H1 (cell line): ENCODE results near the gene SPSB2. TPM values are rescaled to one million over a fixed set of nuclear protein-coding genes. Genes with fewer than 3 reads are reported as not detected.
A peak's percentile ranks its signal among the peaks of the same experiment; 100 is the strongest.

Experiments used
- CTCF ChIA-PET: fragments of 300-600 bp; sonication (Branson Sonifier 250); formaldehyde crosslinking; loops from one replicate; lab custom pipeline; 2021; ENCODE audit not compliant: partially characterized antibody; lab: Charles Lee
- POLR2A ChIA-PET: fragments of 300-600 bp; sonication (Branson Sonifier 250); formaldehyde crosslinking; loops from one replicate; lab custom pipeline; 2021; ENCODE audit warnings: inconsistent platforms; ENCODE audit not compliant: partially characterized antibody; lab: Charles Lee
- DNase-seq, 2 experiments: peaks; one replicate each; pipeline versions ENCODE4 v3.0.0 to v3.0.0-alpha.2; 2010 to 2022; ENCODE audit warnings: low spot score in 2 of 2, low read depth in 1 of 2, mixed read lengths in 1 of 2
- FAIRE-seq: peaks from 2 replicates; lab custom pipeline; 2011; peaks lifted over from hg19 to GRCh38; lab: Jason Lieb, UNC
- H2AFZ ChIP-seq: 2 replicates; pipeline ENCODE4 v1.8.1; 2012; ENCODE audit warnings: low read length, inconsistent platforms
- H2AK5ac ChIP-seq: 2 replicates; pipeline ENCODE4 v1.6.1; 2013; ENCODE audit warnings: low read depth, low read length
- H2BK120ac ChIP-seq: replicated peaks from 2 replicates; pipeline ENCODE3; 2013; ENCODE audit warnings: low read depth, low read length, inconsistent platforms
- H2BK12ac ChIP-seq: 2 replicates; pipeline ENCODE4 v1.6.1; 2013; ENCODE audit warnings: low read depth, low read length
- H2BK15ac ChIP-seq: 2 replicates; pipeline ENCODE4 v1.6.1; 2013; ENCODE audit warnings: low read length
- H2BK20ac ChIP-seq: 2 replicates; pipeline ENCODE4 v1.6.1; 2013; ENCODE audit warnings: low read length
- H2BK5ac ChIP-seq: 2 replicates; pipeline ENCODE4 v1.6.1; 2013; ENCODE audit warnings: low read depth, low read length
- H3K14ac ChIP-seq: 2 replicates; pipeline ENCODE4 v1.6.1; 2013; ENCODE audit warnings: inconsistent platforms; ENCODE audit not compliant: insufficient read length
- H3K18ac ChIP-seq: 2 replicates; pipeline ENCODE4 v1.6.1; 2013; ENCODE audit warnings: low read length; ENCODE audit errors: extremely low read depth
- H3K23ac ChIP-seq: 2 replicates; pipeline ENCODE4 v1.6.1; 2013; ENCODE audit warnings: inconsistent platforms; ENCODE audit not compliant: insufficient read length
- H3K23me2 ChIP-seq: 2 replicates; pipeline ENCODE4 v1.6.1; 2013; ENCODE audit warnings: low read depth, low read length
- H3K27ac ChIP-seq: 2 replicates; pipeline ENCODE4 v1.6.1; 2011; ENCODE audit warnings: low read depth, low read length, inconsistent platforms
- H3K27me3 ChIP-seq, 4 experiments: replicated peaks in 1 of 4; 1 replicate in 1 of 4; 2 replicates in 3 of 4; pipeline versions ENCODE4 v1.6.1 to v1.8.1; 2011 to 2013; ENCODE audit warnings: low read length in 3 of 4, mild to moderate bottlenecking in 3 of 4, inconsistent platforms in 2 of 4, mixed read lengths in 2 of 4, moderate library complexity in 1 of 4; ENCODE audit not compliant: control insufficient read depth in 3 of 4, insufficient read depth in 3 of 4; ENCODE audit errors: extremely low read depth in 1 of 4
- H3K36me3 ChIP-seq, 4 experiments: 2 replicates each; pipeline versions ENCODE4 v1.6.1 to v1.8.1; 2011 to 2013; ENCODE audit warnings: mild to moderate bottlenecking in 4 of 4, low read length in 3 of 4, moderate library complexity in 2 of 4, control low read depth in 1 of 4, inconsistent platforms in 1 of 4; ENCODE audit not compliant: insufficient read depth in 4 of 4, control insufficient read depth in 2 of 4
- H3K4ac ChIP-seq: replicated peaks from 2 replicates; pipeline ENCODE3; 2013; ENCODE audit warnings: low read length, low read depth, mixed read lengths, inconsistent platforms; ENCODE audit not compliant: insufficient read length
- H3K4me1 ChIP-seq, 4 experiments: replicated peaks in 1 of 4; 1 replicate in 1 of 4; 2 replicates in 3 of 4; pipeline versions ENCODE4 v1.6.1 to v1.8.1; 2011 to 2013; ENCODE audit warnings: low read length in 3 of 4, inconsistent platforms in 2 of 4, mixed read lengths in 1 of 4; ENCODE audit not compliant: insufficient read depth in 4 of 4, control insufficient read depth in 3 of 4
- H3K4me2 ChIP-seq, 2 experiments: 2 replicates each; pipeline versions ENCODE4 v1.6.1 to v1.8.1; 2011 to 2013; ENCODE audit warnings: low read depth in 2 of 2, low read length in 2 of 2, control low read depth in 1 of 2, inconsistent platforms in 1 of 2, mild to moderate bottlenecking in 1 of 2; ENCODE audit not compliant: insufficient read depth in 1 of 2
- H3K4me3 ChIP-seq, 4 experiments: fragments of 200-600, 300-600 bp in 1 of 4; sonication (generic), shearing (Covaris generic), sonication (Bioruptor Twin) in 1 of 4; 2 replicates each; pipeline versions ENCODE4 v1.5.1 to v1.8.1; 2011 to 2016; ENCODE audit warnings: low read length in 4 of 4, low read depth in 3 of 4, control low read depth in 2 of 4, inconsistent platforms in 2 of 4, mild to moderate bottlenecking in 2 of 4, mixed read lengths in 1 of 4, moderate library complexity in 1 of 4; ENCODE audit not compliant: insufficient read depth in 2 of 4; ENCODE audit errors: extremely low read depth in 1 of 4
- H3K56ac ChIP-seq: replicated peaks from 2 replicates; pipeline ENCODE3; 2013; ENCODE audit warnings: low read depth, mild to moderate bottlenecking, mixed read lengths, low read length, inconsistent platforms; ENCODE audit not compliant: insufficient read length
- H3K79me1 ChIP-seq: 2 replicates; pipeline ENCODE4 v1.6.1; 2013; ENCODE audit warnings: low read depth, low read length, control low read depth
- H3K79me2 ChIP-seq, 2 experiments: 2 replicates each; pipeline versions ENCODE4 v1.6.1 to v1.8.1; 2012 to 2013; ENCODE audit warnings: low read length in 2 of 2, mild to moderate bottlenecking in 2 of 2, inconsistent platforms in 1 of 2; ENCODE audit not compliant: insufficient read depth in 2 of 2, control insufficient read depth in 1 of 2
- H3K9ac ChIP-seq, 4 experiments: replicated peaks in 1 of 4; 1 replicate in 1 of 4; 2 replicates in 3 of 4; pipeline versions ENCODE4 v1.6.1 to v1.8.1; 2011 to 2013; ENCODE audit warnings: low read depth in 3 of 4, low read length in 3 of 4, control low read depth in 2 of 4, mild to moderate bottlenecking in 2 of 4, moderate library complexity in 2 of 4, inconsistent platforms in 1 of 4; ENCODE audit errors: extremely low read depth in 1 of 4
- H3K9me3 ChIP-seq, 2 experiments: 2 replicates each; pipeline versions ENCODE4 v1.6.1 to v1.8.1; 2012 to 2013; ENCODE audit warnings: mild to moderate bottlenecking in 2 of 2, moderate library complexity in 2 of 2, control low read depth in 1 of 2, inconsistent platforms in 1 of 2, low read depth in 1 of 2, low read length in 1 of 2, mixed read lengths in 1 of 2; ENCODE audit not compliant: insufficient read depth in 2 of 2
- H4K20me1 ChIP-seq, 2 experiments: replicated peaks in 1 of 2; 2 replicates each; pipeline versions ENCODE3 to v1.8.1; 2011 to 2013; ENCODE audit warnings: inconsistent platforms in 2 of 2, low read length in 2 of 2, mild to moderate bottlenecking in 1 of 2; ENCODE audit not compliant: insufficient read depth in 2 of 2, control insufficient read depth in 1 of 2
- H4K5ac ChIP-seq: 2 replicates; pipeline ENCODE4 v1.6.1; 2013; ENCODE audit warnings: low read length, low read depth, mixed read lengths, inconsistent platforms; ENCODE audit not compliant: insufficient read length
- H4K8ac ChIP-seq: 2 replicates; pipeline ENCODE4 v1.8.0; 2013; ENCODE audit warnings: mild to moderate bottlenecking, moderate library complexity, low read length, inconsistent platforms; ENCODE audit not compliant: insufficient read depth; ENCODE audit errors: extremely low read depth
- H4K91ac ChIP-seq: replicated peaks from 2 replicates; pipeline ENCODE3; 2013; ENCODE audit warnings: low read length, mixed read lengths, inconsistent platforms; ENCODE audit not compliant: insufficient read length
- BACH1 ChIP-seq: IDR thresholded peaks from 2 replicates; pipeline ENCODE4 v1.6.1; 2012; ENCODE audit warnings: low read length, improper control_type of control experiment
- BRCA1 ChIP-seq: IDR thresholded peaks from 2 replicates; pipeline ENCODE4 v1.6.1; 2012; ENCODE audit warnings: low read depth, low read length, improper control_type of control experiment
- CHD2 ChIP-seq: IDR thresholded peaks from 2 replicates; pipeline ENCODE4 v1.6.1; 2012; ENCODE audit warnings: low read length, improper control_type of control experiment
- CTCF ChIP-seq, 3 experiments: IDR thresholded peaks; 1 replicate in 2 of 3; 2 replicates in 1 of 3; pipeline versions ENCODE4 v1.5.1 to v1.6.1; 2011; ENCODE audit warnings: low read length in 3 of 3, mild to moderate bottlenecking in 3 of 3, inconsistent platforms in 2 of 3, low read depth in 1 of 3, moderate library complexity in 1 of 3; ENCODE audit not compliant: insufficient read depth in 1 of 3; ENCODE audit errors: control extremely low read depth in 1 of 3
- EP300 ChIP-seq, 2 experiments: IDR thresholded peaks; 1 replicate in 1 of 2; 2 replicates in 1 of 2; pipeline ENCODE4 v1.6.1; 2011 to 2012; ENCODE audit warnings: low read depth in 2 of 2, low read length in 2 of 2, mild to moderate bottlenecking in 2 of 2, borderline replicate concordance in 1 of 2, inconsistent platforms in 1 of 2, moderate library complexity in 1 of 2
- NANOG ChIP-seq: IDR thresholded peaks from 2 replicates; pipeline ENCODE4 v1.6.1; 2011; ENCODE audit warnings: low read length, low read depth, mild to moderate bottlenecking, inconsistent platforms; ENCODE audit not compliant: insufficient read depth, poor library complexity, severe bottlenecking
- NRF1 ChIP-seq: IDR thresholded peaks from 2 replicates; pipeline ENCODE4 v1.6.1; 2011; ENCODE audit warnings: mild to moderate bottlenecking, low read depth, low read length, improper control_type of control experiment
- RBBP5 ChIP-seq: IDR thresholded peaks from 2 replicates; pipeline ENCODE4 v1.7.1; 2012; ENCODE audit warnings: low read depth, mild to moderate bottlenecking, inconsistent platforms, low read length, moderate library complexity, borderline replicate concordance
- TAF7 ChIP-seq: optimal IDR thresholded peaks from 2 replicates; pipeline ENCODE3; 2011; ENCODE audit warnings: low read depth, mild to moderate bottlenecking, inconsistent platforms, low read length, moderate library complexity, borderline replicate concordance
- WGBS, 2 experiments: shearing (Covaris generic) in 1 of 2; methylation state at CpG; one replicate each; pipeline versions ENCODE4 v1.1.6 to v1.1.7; 2013 to 2015; ENCODE audit warnings: low lambda C conversion rate in 2 of 2, mixed read lengths in 2 of 2, inconsistent platforms in 1 of 2, low coverage in 1 of 2, missing lambda C conversion rate in 1 of 2; ENCODE audit not compliant: insufficient replicate concordance in 2 of 2, insufficient coverage in 1 of 2, insufficient read length in 1 of 2; ENCODE audit errors: extremely low coverage in 1 of 2, missing lambda C conversion rate in 1 of 2; 5-methylcytosine and 5-hydroxymethylcytosine counted together
- polyA plus RNA-seq, 7 experiments: library from polyadenylated mRNA; depleted of rRNA in 3 of 7; stranded (reverse) in 5 of 7; unstranded in 2 of 7; fragments of >200 nt in 5 of 7; fragments of 200-250 nt in 2 of 7; gene quantifications; 1 replicate in 5 of 7; 2 replicates in 1 of 7; 4 replicates in 1 of 7; pipeline versions ENCODE4 v1.2.1 to v1.2.3, GENCODE V29; 2011 to 2013; ENCODE audit warnings: missing spikeins in 2 of 7, mixed read lengths in 2 of 7
- total RNA-seq: library from RNA; stranded (reverse); fragmentation: NEBNext Ultra II Directional; extraction: Animal tissue kit (Norgen Biotek cat#: 25700); gene quantifications from 2 replicates; pipeline ENCODE4 v1.2.1, GENCODE V29; 2021

Gene SPSB2
- total and polyA plus RNA-seq, 2 of the 8 experiments (the other 6 are each of a cell fraction or from before 2014, with no cell fraction given) = 13.0 to 23.2 TPM

DNA sequence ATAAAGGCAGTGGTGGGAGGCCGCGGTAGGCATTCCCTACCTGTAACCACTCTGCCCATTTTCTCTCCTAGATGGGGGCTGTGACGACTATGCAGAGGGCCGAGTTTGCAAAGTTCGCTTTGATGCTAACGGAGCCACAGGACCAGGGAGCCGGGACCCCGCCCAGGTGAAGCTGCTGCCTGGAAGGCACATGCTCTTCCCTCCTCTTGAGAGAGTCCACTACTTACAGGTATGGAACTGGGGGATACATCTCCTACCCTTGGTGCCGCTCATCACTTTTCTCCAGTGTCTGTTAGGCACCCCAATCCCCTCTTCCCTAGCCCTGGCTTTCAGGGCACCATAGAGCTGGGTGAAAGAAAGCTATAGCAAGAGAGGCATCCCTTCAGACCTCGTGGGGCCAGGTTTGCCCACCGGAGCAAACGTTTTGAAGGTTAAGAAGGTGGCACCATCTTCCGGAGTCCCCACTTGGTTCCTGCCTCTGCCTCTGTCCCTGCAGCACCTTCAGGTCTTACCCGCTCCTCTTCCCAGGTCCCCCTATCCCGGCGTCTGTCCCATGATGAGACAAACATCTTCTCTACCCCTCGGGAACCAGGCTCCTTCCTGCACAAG lies 46.9 kb downstream of the SPSB2 start:
- peaks cover 0 to 7% of the 10 kb centered on the region in 2 experiments for H4K20me1 ChIP-seq
- H3K27ac ChIP-seq = no peak overlapping the region
- no peak overlapping the region for H2BK20ac ChIP-seq
- no peak overlapping the region for H3K4ac ChIP-seq
- no peak overlapping the region; the same call in 1 of the 2 replicates for H4K8ac ChIP-seq
- FAIRE-seq (no peak), DNase-seq (no peak)
- ChIA-PET CTCF (interaction anchor here (0.6 to 23.7 kb wide), 24 partner anchors 9 to 275 kb away, joined by 3 to 532 read pairs (median 10); partner anchors contain the start of genes CD4, CDCA3, COPS7A and GNB3), POLR2A (interaction anchor here (0.7 to 27.1 kb wide), 7 partner anchors 12 to 211 kb away, joined by 3 to 388 read pairs (median 45); partner anchors contain the start of genes CDCA3, GNB3, MLF2 and PTMS)
- no peak overlapping the region for H2AFZ ChIP-seq
- no peak overlapping the region for H3K23ac ChIP-seq
- 0 out of 2 replicates have a peak overlapping the region, but pooled peaks have one; percentile 3 for H2BK15ac ChIP-seq
- H4K5ac ChIP-seq = no peak overlapping the region
- no peak overlapping the region for H2BK12ac ChIP-seq
- no peak overlapping the region for H3K56ac ChIP-seq
- H2AK5ac ChIP-seq = no peak overlapping the region
- H3K36me3 ChIP-seq = peaks cover 0 to 8% (median 6%) of the 10 kb centered on the region in 4 experiments; a peak in 3 of 8 replicates
- H3K14ac ChIP-seq = no peak overlapping the region
- no peaks in the 10 kb centered on the region for H3K9me3 ChIP-seq
- peaks cover 0 to 9% of the 10 kb centered on the region in 2 experiments; a peak in 1 of 4 replicates for H3K79me2 ChIP-seq
- no peak overlapping the region for H3K9ac ChIP-seq
- peaks cover 24% of the 10 kb centered on the region for H3K23me2 ChIP-seq
- no peak overlapping the region for H3K18ac ChIP-seq
- peaks cover 4 to 40% (median 26%) of the 10 kb centered on the region in 4 experiments for H3K4me1 ChIP-seq
- no peak overlapping the region for H2BK120ac ChIP-seq
- H3K4me2 ChIP-seq = no peak overlapping the region; a peak in 1 of 4 replicates
- H4K91ac ChIP-seq = no peak overlapping the region
- H3K4me3 ChIP-seq = no peak overlapping the region
- peaks cover 4% of the 10 kb centered on the region for H3K79me1 ChIP-seq
- no peak overlapping the region for H2BK5ac ChIP-seq
- WGBS, 2 experiments = 78% methylated on average over 17 of the region's 17 CpGs; no CpG with 5 or more reads in 1 of the 2 experiments
- H3K27me3 ChIP-seq = peaks cover 0 to 12% (median 8%) of the 10 kb centered on the region in 4 experiments; a peak in 5 of 7 replicates
- TF ChIP-seq RBBP5 (no peak), EP300 (IDR thresholded peaks at IDR 0.05; ENCODE audit: borderline replicate concordance in 1 of 2, low read depth in 2 of 2, low read length in 2 of 2) (no peak), TAF7 (no peak), BRCA1 (no peak), NRF1 (no peak), NANOG (no peak), CHD2 (no peak), BACH1 (no peak), CTCF (IDR thresholded peaks at IDR 0.05; ENCODE audit: control extremely low read depth in 1 of 3, insufficient read depth in 1 of 3, low read depth in 1 of 3, low read length in 3 of 3) (no peak)
